K562 (cell line): ENCODE data around the gene SORCS1. TPM values are rescaled to one million over a fixed set of nuclear protein-coding genes. Genes with fewer than 3 reads are reported as not detected.

Experiments
- AFF1 ChIP-seq, 2 experiments: fragments of 450-650 bp; IDR thresholded peaks; 2 replicates each; pipeline ENCODE4 v1.6.1; 2018; ENCODE audit warnings: mild to moderate bottlenecking in 2 of 2, low read depth in 1 of 2; ENCODE audit not compliant: partially characterized antibody in 2 of 2
- ATF6 ChIP-seq: sonication (generic); formaldehyde crosslinking; IDR thresholded peaks from 2 replicates; pipeline ENCODE4 v1.4.0; 2020; ENCODE audit warnings: mild to moderate bottlenecking, missing genetic modification reagents
- ZNF583 ChIP-seq: fragments of 250-450 bp; sonication (Bioruptor Pico); IDR thresholded peaks from 2 replicates; pipeline ENCODE4 v1.4.0; 2020
- polyA plus RNA-seq, 8 experiments: library from polyadenylated mRNA; depleted of rRNA in 4 of 8; stranded (reverse) in 5 of 8; unstranded in 3 of 8; fragments of >200 nt; fragmentation: Nextera tagmentation in 2 of 8; fragmentation: Illumina TruSeq in 1 of 8; extraction: Ambion mirVana in 2 of 8; extraction: Trizol in 1 of 8; gene quantifications; 2 replicates each; pipeline versions ENCODE4 v1.2.1 to v1.2.3, GENCODE V29; 2011 to 2014; ENCODE audit warnings: inconsistent platforms in 1 of 8, missing spikeins in 1 of 8
- total RNA-seq, 7 experiments: library from RNA; depleted of rRNA in 6 of 7; stranded (reverse); fragments of >200 nt in 6 of 7; fragmentation: Illumina TruSeq in 2 of 7; extraction: Trizol in 2 of 7; gene quantifications; 2 replicates each; pipeline versions ENCODE4 v1.2.1 to v1.2.3, GENCODE V29; 2011 to 2021; ENCODE audit warnings: low replicate concordance in 1 of 7
- TF ChIP-seq, protein P1 (sequence below): fragments of 250-450 bp; sonication (Bioruptor Pico); IDR thresholded peaks from 2 replicates; pipeline ENCODE4 v1.5.0; 2020; ENCODE audit warnings: mild to moderate bottlenecking, borderline replicate concordance
- TF ChIP-seq, protein P2 (sequence below): fragments of 450-650 bp; conservative IDR thresholded peaks from 2 replicates; pipeline ENCODE4 v1.6.1; 2016; ENCODE audit warnings: missing genetic modification characterization, low read depth, mild to moderate bottlenecking, control low read depth, missing compliant biosample characterization

The SORCS1 gene
- total and polyA plus RNA-seq, 9 of the 15 experiments (the other 6 are each of a cell fraction or from before 2014, with no cell fraction given), result 1.5 to 3.9 (median 2.7) TPM

DNA sequence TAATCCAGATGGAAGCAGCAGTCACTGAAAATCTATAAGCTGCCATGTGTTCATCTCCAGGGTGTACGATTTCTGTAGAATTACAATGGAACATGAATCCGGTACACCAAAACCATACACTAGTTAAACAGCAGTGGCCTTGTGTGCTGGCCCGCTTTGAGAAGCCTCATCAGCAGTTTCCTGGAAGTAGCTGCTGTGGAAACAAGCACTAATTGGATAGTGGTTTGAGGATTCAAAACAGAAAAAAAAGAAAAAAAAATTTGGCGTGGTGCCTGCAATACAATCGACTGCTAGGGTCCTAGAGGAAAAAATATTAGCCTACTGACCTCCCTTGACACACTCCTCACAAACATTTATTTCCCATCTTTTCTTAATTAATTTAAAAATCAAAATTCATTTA lies 545.9 kb downstream of the SORCS1 start (continued):
- TF ChIP-seq, protein P1, sequence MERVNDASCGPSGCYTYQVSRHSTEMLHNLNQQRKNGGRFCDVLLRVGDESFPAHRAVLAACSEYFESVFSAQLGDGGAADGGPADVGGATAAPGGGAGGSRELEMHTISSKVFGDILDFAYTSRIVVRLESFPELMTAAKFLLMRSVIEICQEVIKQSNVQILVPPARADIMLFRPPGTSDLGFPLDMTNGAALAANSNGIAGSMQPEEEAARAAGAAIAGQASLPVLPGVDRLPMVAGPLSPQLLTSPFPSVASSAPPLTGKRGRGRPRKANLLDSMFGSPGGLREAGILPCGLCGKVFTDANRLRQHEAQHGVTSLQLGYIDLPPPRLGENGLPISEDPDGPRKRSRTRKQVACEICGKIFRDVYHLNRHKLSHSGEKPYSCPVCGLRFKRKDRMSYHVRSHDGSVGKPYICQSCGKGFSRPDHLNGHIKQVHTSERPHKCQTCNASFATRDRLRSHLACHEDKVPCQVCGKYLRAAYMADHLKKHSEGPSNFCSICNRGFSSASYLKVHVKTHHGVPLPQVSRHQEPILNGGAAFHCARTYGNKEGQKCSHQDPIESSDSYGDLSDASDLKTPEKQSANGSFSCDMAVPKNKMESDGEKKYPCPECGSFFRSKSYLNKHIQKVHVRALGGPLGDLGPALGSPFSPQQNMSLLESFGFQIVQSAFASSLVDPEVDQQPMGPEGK (CRISPR knock-in tag), result no peak
- TF ChIP-seq, protein P2, sequence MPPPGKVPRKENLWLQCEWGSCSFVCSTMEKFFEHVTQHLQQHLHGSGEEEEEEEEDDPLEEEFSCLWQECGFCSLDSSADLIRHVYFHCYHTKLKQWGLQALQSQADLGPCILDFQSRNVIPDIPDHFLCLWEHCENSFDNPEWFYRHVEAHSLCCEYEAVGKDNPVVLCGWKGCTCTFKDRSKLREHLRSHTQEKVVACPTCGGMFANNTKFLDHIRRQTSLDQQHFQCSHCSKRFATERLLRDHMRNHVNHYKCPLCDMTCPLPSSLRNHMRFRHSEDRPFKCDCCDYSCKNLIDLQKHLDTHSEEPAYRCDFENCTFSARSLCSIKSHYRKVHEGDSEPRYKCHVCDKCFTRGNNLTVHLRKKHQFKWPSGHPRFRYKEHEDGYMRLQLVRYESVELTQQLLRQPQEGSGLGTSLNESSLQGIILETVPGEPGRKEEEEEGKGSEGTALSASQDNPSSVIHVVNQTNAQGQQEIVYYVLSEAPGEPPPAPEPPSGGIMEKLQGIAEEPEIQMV (tag), result no peak
- no peak for TF ChIP-seq ZNF583 (CRISPR knock-in tag)
- TF ChIP-seq AFF1 (IDR thresholded peaks at IDR 0.05; ENCODE audit: low read depth in 1 of 2, partially characterized antibody in 2 of 2), result no peak
- no peak for TF ChIP-seq ATF6 (CRISPR knock-in tag)
